Omental fat pad (tissue), 4 donors: ENCODE results near the gene PLXNA4. TPM values are rescaled to one million over a fixed set of nuclear protein-coding genes. Genes with fewer than 3 reads are reported as not detected.

Experiments
- ATAC-seq: fragments of 150-250 bp; one replicate; pipeline ENCODE4 v1.9.1; 2016; ENCODE audit warnings: mild to moderate bottlenecking, moderate library complexity; ENCODE audit not compliant: low FRiP score
- DNase-seq: peaks from one replicate; pipeline ENCODE4 v3.0.0-alpha.2; 2019; ENCODE audit warnings: low spot score
- total RNA-seq, 4 donors: library from RNA; depleted of rRNA; stranded (reverse); fragments of >200 nt; gene quantifications; one replicate each; pipeline ENCODE4 v1.1.0, GENCODE V29; 2016
- TF ChIP-seq, protein P1 (sequence below), 3 donors: fragments of 450-650 bp; IDR thresholded peaks; one replicate each; pipeline ENCODE4 v1.5.1; 2016 to 2017; ENCODE audit warnings: antibody characterized with exemption in 3 of 3, mild to moderate bottlenecking in 3 of 3, moderate library complexity in 2 of 3

The PLXNA4 gene
- total RNA-seq, 4 donors from 2014 or later = 31.4 to 111 (median 41.9) TPM

GRCh38 chr7:132112106-132112505 is 464.2 kb downstream of the PLXNA4 start:
- TF ChIP-seq, protein P1, sequence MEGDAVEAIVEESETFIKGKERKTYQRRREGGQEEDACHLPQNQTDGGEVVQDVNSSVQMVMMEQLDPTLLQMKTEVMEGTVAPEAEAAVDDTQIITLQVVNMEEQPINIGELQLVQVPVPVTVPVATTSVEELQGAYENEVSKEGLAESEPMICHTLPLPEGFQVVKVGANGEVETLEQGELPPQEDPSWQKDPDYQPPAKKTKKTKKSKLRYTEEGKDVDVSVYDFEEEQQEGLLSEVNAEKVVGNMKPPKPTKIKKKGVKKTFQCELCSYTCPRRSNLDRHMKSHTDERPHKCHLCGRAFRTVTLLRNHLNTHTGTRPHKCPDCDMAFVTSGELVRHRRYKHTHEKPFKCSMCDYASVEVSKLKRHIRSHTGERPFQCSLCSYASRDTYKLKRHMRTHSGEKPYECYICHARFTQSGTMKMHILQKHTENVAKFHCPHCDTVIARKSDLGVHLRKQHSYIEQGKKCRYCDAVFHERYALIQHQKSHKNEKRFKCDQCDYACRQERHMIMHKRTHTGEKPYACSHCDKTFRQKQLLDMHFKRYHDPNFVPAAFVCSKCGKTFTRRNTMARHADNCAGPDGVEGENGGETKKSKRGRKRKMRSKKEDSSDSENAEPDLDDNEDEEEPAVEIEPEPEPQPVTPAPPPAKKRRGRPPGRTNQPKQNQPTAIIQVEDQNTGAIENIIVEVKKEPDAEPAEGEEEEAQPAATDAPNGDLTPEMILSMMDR (IDR thresholded peaks at IDR 0.05) = no peak
- ATAC-seq = no peak
- no peak for DNase-seq

- ATAC-seq (no peak), DNase-seq (no peak)
- TF ChIP-seq, protein P1 (IDR thresholded peaks at IDR 0.05) = no peak
These were observed 465.6 kb downstream of the PLXNA4 start for GRCh38 chr7:132110692-132111091.

- TF ChIP-seq, protein P1 (IDR thresholded peaks at IDR 0.05) = no peak
- DNase-seq (no peak), ATAC-seq (no peak)
These were observed 466.5 kb downstream of the PLXNA4 start for GRCh38 chr7:132109769-132110168.

GRCh38 chr7:132108563-132108962 is 467.7 kb downstream of the PLXNA4 start:
- ATAC-seq (no peak), DNase-seq (no peak)
- TF ChIP-seq, protein P1 (IDR thresholded peaks at IDR 0.05) = no peak

- TF ChIP-seq, protein P1 (IDR thresholded peaks at IDR 0.05) = no peak
- no peak for DNase-seq
- ATAC-seq = no peak
These were observed 469.8 kb downstream of the PLXNA4 start for GRCh38 chr7:132106491-132106890.

- DNase-seq (no peak), ATAC-seq (no peak)
- TF ChIP-seq, protein P1 (IDR thresholded peaks at IDR 0.05) = no peak
These were observed 471.2 kb downstream of the PLXNA4 start for GRCh38 chr7:132105096-132105495.

DNA sequence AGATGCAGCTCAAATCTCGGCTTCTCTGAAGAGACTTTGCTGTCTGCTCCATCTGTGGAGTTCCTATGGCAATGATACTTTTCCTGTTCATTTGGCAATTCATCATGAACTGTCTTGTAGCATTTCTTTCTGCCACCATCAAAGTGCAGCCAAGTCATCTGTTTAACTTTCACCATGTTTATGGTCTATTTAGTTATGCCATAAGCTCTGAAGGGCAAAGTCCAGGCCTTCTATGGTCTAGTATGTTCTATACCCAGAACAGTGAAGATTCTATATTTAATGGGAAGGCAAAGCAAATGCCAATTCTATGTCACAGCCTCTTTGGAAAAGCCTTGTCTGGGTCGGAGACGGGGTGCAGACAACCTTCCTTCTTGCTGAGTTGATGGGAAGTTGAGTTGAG is 472.6 kb downstream of the PLXNA4 start:
- TF ChIP-seq, protein P1 (IDR thresholded peaks at IDR 0.05) = no peak
- DNase-seq = no peak
- ATAC-seq = no peak
